OCI-LY3 (cell line): Measurements from ENCODE around the gene VSIG1.

Experiments used
- H2AFZ ChIP-seq: fragments of 200-600, 300-600 bp; shearing (Covaris generic); 2 replicates; pipeline ENCODE4 v1.6.0; 2014; ENCODE audit warnings: antibody characterized with exemption, low read depth, low read length
- H3K27ac ChIP-seq: fragments of 200-600, 300-600 bp; sonication (generic); 2 replicates; pipeline ENCODE4 v1.5.1; 2014; ENCODE audit warnings: mild to moderate bottlenecking, low read length, moderate library complexity, mixed read lengths
- H3K27me3 ChIP-seq: fragments of 200-600, 300-600 bp; sonication (generic); 2 replicates; pipeline ENCODE4 v1.6.1; 2014; ENCODE audit warnings: low read depth, low read length, mixed read lengths
- H3K36me3 ChIP-seq: fragments of 200-600, 300-600 bp; sonication (generic); replicated peaks from 2 replicates; pipeline ENCODE3; 2014; ENCODE audit warnings: low read depth, low read length, mixed read lengths
- H3K4me1 ChIP-seq: fragments of 300-600, 200-600 bp; sonication (generic); 2 replicates; pipeline ENCODE4 v1.6.1; 2014; ENCODE audit warnings: low read length, mixed read lengths
- H3K4me2 ChIP-seq: fragments of 200-600, 300-600 bp; sonication (generic); 2 replicates; pipeline ENCODE4 v1.6.1; 2014; ENCODE audit warnings: low read length, mixed read lengths
- H3K4me3 ChIP-seq: fragments of 300-600, 200-600 bp; sonication (generic); 2 replicates; pipeline ENCODE4 v1.5.1; 2014; ENCODE audit warnings: antibody characterized with exemption, mild to moderate bottlenecking, low read length, moderate library complexity
- H3K79me2 ChIP-seq: fragments of 300-600, 200-600 bp; shearing (Covaris generic); 2 replicates; pipeline ENCODE4 v1.6.1; 2014; ENCODE audit warnings: mild to moderate bottlenecking, low read length, mixed read lengths
- H3K9ac ChIP-seq: fragments of 300-600, 200-600 bp; shearing (Covaris generic); 2 replicates; pipeline ENCODE4 v1.6.0; 2014; ENCODE audit warnings: mild to moderate bottlenecking, low read length, moderate library complexity
- H3K9me3 ChIP-seq: fragments of 200-600, 300-600 bp; shearing (Covaris generic); 2 replicates; pipeline ENCODE4 v1.6.1; 2014; ENCODE audit warnings: low read length, mixed read lengths; ENCODE audit not compliant: insufficient read depth
- H4K20me1 ChIP-seq: fragments of 200-600, 300-600 bp; sonication (generic); 2 replicates; pipeline ENCODE4 v1.6.1; 2016; ENCODE audit warnings: low read length, mixed read lengths; ENCODE audit not compliant: insufficient read depth
- EZH2phosphoT487 ChIP-seq: fragments of 200-600 bp; shearing (Covaris generic); IDR thresholded peaks from 2 replicates; pipeline ENCODE4 v1.6.1; 2018; ENCODE audit warnings: antibody characterized with exemption, mixed run types, low read depth
- TF ChIP-seq, protein P1 (sequence below): fragments of 200-600, 300-600 bp; sonication (generic); IDR thresholded peaks from 2 replicates; pipeline ENCODE4 v1.5.1; 2014; ENCODE audit warnings: antibody characterized with exemption, low read length, low read depth

VSIG1 gene

DNA sequence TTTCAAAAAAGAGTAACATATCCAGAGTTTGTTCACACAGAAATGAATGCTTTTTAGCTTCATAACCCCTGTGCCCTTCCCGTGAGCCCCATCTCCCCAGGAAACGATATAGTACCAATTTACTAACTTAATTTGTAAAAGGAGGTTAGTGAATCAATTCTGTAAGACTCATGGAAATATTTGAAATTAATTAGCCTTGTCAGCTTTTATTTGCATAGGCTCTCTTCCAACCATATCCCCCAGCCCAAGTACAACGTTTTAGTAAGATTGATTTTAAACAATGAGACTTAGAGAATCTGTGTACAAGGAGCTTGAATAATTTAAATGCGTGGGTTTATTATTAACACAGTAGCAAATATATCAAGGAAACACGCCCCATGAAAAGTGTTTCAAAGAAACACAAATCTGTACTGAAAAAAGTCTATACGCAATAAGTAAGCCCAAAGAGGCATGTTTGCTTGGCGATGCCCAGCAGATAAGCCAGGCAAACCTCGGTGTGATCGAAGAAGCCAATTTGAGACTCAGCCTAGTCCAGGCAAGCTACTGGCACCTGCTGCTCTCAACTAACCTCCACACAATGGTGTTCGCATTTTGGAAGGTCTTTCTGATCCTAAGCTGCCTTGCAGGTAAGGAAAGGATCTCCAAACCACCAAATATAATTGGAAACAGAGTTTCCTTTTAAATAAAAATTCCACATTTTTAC is at the start of gene VSIG1:
TSS of gene VSIG1 (plus strand) at position 512 of the 703 bp plus-strand sequence. CDS start at position 578, 66 bp downstream.
- TF ChIP-seq, protein P1, sequence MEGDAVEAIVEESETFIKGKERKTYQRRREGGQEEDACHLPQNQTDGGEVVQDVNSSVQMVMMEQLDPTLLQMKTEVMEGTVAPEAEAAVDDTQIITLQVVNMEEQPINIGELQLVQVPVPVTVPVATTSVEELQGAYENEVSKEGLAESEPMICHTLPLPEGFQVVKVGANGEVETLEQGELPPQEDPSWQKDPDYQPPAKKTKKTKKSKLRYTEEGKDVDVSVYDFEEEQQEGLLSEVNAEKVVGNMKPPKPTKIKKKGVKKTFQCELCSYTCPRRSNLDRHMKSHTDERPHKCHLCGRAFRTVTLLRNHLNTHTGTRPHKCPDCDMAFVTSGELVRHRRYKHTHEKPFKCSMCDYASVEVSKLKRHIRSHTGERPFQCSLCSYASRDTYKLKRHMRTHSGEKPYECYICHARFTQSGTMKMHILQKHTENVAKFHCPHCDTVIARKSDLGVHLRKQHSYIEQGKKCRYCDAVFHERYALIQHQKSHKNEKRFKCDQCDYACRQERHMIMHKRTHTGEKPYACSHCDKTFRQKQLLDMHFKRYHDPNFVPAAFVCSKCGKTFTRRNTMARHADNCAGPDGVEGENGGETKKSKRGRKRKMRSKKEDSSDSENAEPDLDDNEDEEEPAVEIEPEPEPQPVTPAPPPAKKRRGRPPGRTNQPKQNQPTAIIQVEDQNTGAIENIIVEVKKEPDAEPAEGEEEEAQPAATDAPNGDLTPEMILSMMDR, result no peak
- no peak for TF ChIP-seq EZH2phosphoT487
- Histone ChIP-seq H3K27me3 (no peaks in the 10 kb centered on the region), H3K4me1 (no peaks in the 10 kb centered on the region), H3K27ac (no peak within 1 kb of the TSS), H3K4me3 (no peak within 1 kb of the TSS), H3K79me2 (no peaks in the 10 kb centered on the region), H3K9me3 (no peaks in the 10 kb centered on the region), H3K4me2 (no peak within 1 kb of the TSS), H2AFZ (no peak within 1 kb of the TSS), H3K36me3 (no peaks in the 10 kb centered on the region), H3K9ac (no peak within 1 kb of the TSS), H4K20me1 (no peaks in the 10 kb centered on the region)

DNA sequence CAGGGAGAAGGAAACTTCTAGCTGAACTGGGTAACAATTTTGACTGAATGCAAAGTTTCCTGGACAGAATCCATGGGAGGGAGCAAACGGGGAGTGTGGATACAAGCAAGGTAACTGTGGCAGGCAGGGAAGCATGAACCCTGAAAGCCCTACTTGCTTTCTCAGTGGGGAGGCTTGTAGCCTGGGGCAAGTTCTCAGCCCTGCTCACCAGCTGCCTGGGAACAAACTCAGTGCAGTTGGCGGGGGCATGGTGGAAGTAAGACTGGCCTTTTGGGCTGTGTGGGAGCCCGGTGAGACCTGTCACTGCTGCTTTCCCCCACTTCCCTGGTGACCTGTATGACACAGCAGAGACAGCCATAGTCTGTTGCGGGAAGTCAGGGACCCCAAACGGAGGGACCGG is 48.7 kb upstream of the VSIG1 start:
- Histone ChIP-seq H3K4me1 (no peaks in the 10 kb centered on the region), H2AFZ (no peak overlapping the region), H3K9me3 (no peaks in the 10 kb centered on the region), H3K4me2 (no peak overlapping the region), H3K27ac (no peak overlapping the region), H3K79me2 (no peaks in the 10 kb centered on the region), H3K4me3 (no peak overlapping the region), H3K36me3 (no peaks in the 10 kb centered on the region), H4K20me1 (no peaks in the 10 kb centered on the region), H3K9ac (no peak overlapping the region), H3K27me3 (no peaks in the 10 kb centered on the region)
- TF ChIP-seq, protein P1, result no peak
- no peak for TF ChIP-seq EZH2phosphoT487

DNA sequence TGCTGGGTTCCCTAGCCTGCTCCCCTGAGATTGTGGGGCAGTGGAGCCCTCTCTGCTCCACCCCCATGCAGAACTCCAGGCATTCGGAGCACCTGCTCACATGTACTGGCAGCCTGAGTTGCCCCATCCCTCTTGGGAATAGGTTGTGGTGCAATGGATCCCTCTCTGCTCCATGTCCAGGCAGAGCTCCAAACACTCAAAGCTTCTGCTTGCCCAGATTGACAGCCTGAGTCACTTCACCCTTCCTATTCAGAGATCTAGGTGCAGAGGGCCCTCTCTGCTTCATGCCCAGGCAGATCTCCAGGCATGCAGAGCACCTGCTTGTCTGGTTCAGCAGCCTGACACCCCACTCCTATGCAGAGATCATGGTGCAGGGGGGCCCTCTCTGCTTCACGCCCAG is 44.1 kb upstream of the VSIG1 start:
- Histone ChIP-seq H3K4me3 (no peak overlapping the region), H3K9me3 (no peaks in the 10 kb centered on the region), H3K9ac (no peak overlapping the region), H3K36me3 (no peaks in the 10 kb centered on the region), H3K4me1 (no peaks in the 10 kb centered on the region), H3K27ac (no peak overlapping the region), H3K79me2 (no peaks in the 10 kb centered on the region), H4K20me1 (no peaks in the 10 kb centered on the region), H2AFZ (no peak overlapping the region), H3K4me2 (no peak overlapping the region), H3K27me3 (no peaks in the 10 kb centered on the region)
- TF ChIP-seq EZH2phosphoT487, result no peak
- TF ChIP-seq, protein P1, result no peak

DNA sequence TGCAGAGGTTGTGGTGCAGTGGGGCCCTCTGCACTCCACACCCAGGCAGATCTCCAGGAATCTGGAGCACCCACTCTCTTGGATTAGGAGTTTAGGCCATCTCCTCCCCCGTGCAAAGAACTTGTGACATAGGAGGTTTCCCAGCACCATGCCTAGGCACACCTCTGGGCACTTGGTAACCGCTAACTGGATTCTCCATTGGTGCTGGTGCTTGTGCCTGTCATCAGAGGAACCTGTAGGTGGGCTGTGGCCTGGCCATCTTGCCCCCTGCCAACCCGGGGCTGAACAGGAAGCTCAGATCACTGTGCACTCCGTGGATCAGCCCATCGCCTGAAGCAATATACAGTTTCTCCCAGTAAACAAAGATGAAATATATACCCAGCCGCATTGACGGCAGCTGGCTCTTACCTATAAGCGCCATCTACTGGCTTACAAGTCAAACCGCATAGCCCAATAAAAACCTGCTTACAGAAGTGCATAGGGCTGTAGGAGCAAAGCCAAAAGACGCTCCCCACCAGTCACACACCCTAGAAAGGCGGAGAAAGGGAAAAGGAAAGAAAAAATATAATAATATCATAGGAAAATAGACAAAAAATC is 43.5 kb upstream of the VSIG1 start:
- H3K4me2 ChIP-seq, result peak overlapping the region; percentile 50
- peak overlapping the region; percentile 91 for H2AFZ ChIP-seq

More for the DNA sequence above, 43.5 kb upstream of the VSIG1 start:
- no peak overlapping the region for H3K9ac ChIP-seq
- H3K4me3 ChIP-seq, result peak overlapping the region; percentile 31; the same call in 1 of the 2 replicates
- H3K9me3 ChIP-seq, result no peaks in the 10 kb centered on the region
- H3K27me3 ChIP-seq, result no peaks in the 10 kb centered on the region
- H3K36me3 ChIP-seq, result no peaks in the 10 kb centered on the region
- no peaks in the 10 kb centered on the region for H3K4me1 ChIP-seq
- H3K79me2 ChIP-seq, result no peaks in the 10 kb centered on the region
- H3K27ac ChIP-seq, result no peak overlapping the region
- no peak for TF ChIP-seq EZH2phosphoT487
- TF ChIP-seq, protein P1, result peak; percentile 63
- no peaks in the 10 kb centered on the region for H4K20me1 ChIP-seq
